IPS-18a (cell line): Measurements from ENCODE around the gene FUT6.

ENCODE experiments used
- H3K27ac ChIP-seq: one replicate; pipeline ENCODE4 v1.5.1; 2013; ENCODE audit warnings: low read length
- H3K27me3 ChIP-seq: one replicate; pipeline ENCODE4 v1.6.1; 2013; ENCODE audit warnings: mild to moderate bottlenecking, low read length; ENCODE audit not compliant: control insufficient read depth, insufficient read depth
- H3K36me3 ChIP-seq: one replicate; pipeline ENCODE4 v1.6.1; 2013; ENCODE audit warnings: low read depth, low read length; ENCODE audit not compliant: control insufficient read depth
- H3K4me1 ChIP-seq: one replicate; pipeline ENCODE4 v1.6.1; 2013; ENCODE audit warnings: low read depth, low read length; ENCODE audit not compliant: control insufficient read depth
- H3K4me3 ChIP-seq: one replicate; pipeline ENCODE4 v1.5.1; 2013; ENCODE audit warnings: low read length
- H3K9ac ChIP-seq: one replicate; pipeline ENCODE4 v1.6.1; 2013; ENCODE audit warnings: mild to moderate bottlenecking, low read length, moderate library complexity
- H3K9me3 ChIP-seq: one replicate; pipeline ENCODE4 v1.6.1; 2013; ENCODE audit warnings: low read depth, low read length; ENCODE audit not compliant: control insufficient read depth

The FUT6 gene

GRCh38 chr19:5799247-5800241 lies 40.0 kb downstream of the FUT6 start:
- no peaks in the 10 kb centered on the region for H3K9me3 ChIP-seq
- H3K9ac ChIP-seq = no peak overlapping the region
- H3K27me3 ChIP-seq = peaks cover 16% of the 10 kb centered on the region
- H3K36me3 ChIP-seq = no peaks in the 10 kb centered on the region
- no peak overlapping the region for H3K27ac ChIP-seq
- peaks cover 3% of the 10 kb centered on the region for H3K4me1 ChIP-seq
- H3K4me3 ChIP-seq = no peak overlapping the region

DNA sequence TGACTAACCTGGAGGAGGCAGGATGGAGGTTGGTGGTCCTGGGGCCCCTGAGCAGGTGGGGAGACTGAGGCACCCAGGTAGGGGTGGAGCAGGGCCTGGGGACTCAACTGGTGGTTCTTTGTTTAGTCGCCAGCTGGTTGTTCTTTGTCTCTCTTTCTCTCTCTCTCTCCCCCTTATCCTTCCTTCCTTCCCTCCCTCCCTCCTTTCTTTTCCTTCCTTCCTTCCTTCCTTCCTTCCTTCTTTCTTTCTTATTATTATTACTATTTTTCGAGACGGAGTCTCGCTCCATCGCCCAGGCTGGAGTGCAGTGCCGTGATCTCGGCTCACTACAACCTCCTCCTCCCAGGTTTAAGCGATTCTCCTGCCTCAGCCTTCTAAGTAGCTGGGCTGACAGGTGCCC lies 41.3 kb downstream of the FUT6 start:
- Histone ChIP-seq H3K4me1 (no peaks in the 10 kb centered on the region), H3K36me3 (no peaks in the 10 kb centered on the region), H3K9ac (no peak overlapping the region), H3K9me3 (no peaks in the 10 kb centered on the region), H3K27me3 (peaks cover 8% of the 10 kb centered on the region), H3K4me3 (no peak overlapping the region), H3K27ac (no peak overlapping the region)

DNA sequence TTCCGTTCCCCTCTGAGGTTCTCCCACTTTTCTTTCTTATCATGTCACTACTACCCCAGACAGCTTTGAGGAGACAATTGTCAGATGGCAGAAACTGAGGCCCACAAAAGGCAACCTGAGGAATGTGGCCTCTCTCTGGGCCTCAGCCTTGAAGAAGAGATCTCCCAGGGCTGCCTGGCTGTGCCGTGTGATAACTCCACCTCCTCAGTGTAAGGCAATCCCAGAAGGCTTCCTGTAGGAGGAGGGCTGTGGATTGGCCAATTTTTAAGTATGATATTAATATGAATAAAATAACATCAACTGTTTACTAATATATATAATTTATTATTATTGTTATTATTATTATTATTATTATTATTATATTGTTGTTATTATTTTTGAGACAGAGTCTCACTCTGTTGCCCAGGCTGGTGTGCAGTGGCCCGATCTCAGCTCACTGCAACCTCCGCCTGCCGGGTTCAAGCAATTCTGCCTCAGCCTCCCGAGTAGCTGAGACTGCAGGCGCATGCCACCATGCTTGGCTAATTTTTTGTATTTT lies 44.1 kb downstream of the FUT6 start:
- no peaks in the 10 kb centered on the region for H3K27me3 ChIP-seq
- H3K4me3 ChIP-seq = no peak overlapping the region
- H3K36me3 ChIP-seq = no peaks in the 10 kb centered on the region
- no peak overlapping the region for H3K9ac ChIP-seq
- H3K27ac ChIP-seq = no peak overlapping the region
- H3K9me3 ChIP-seq = no peaks in the 10 kb centered on the region
- H3K4me1 ChIP-seq = no peaks in the 10 kb centered on the region

DNA sequence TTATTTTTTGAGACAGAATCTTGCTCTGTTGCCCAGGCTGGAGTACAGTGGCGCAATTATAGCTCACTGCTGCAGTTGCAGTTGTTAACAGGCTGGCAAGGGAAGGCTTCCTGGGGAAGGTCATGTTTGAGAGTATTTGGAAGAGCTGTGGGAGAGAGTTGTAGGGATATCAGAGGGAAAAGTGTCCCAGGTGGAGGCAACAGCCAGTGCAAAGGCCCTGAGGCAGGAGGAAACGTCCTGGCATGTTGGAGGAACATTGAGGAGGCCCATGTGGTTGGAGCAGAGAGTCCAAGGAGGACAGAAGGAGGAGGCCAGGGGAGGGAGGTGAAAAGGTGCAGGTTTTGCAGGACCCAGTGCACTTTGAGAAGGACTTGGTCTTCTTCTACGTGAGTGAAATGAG lies 46.3 kb downstream of the FUT6 start:
- H3K4me1 ChIP-seq = no peaks in the 10 kb centered on the region
- no peaks in the 10 kb centered on the region for H3K27me3 ChIP-seq
- H3K27ac ChIP-seq = no peak overlapping the region
- peaks cover 4% of the 10 kb centered on the region for H3K36me3 ChIP-seq
- H3K9ac ChIP-seq = no peak overlapping the region
- H3K4me3 ChIP-seq = no peak overlapping the region
- no peaks in the 10 kb centered on the region for H3K9me3 ChIP-seq

- H3K36me3 ChIP-seq = peaks cover 14% of the 10 kb centered on the region
- H3K9ac ChIP-seq = no peak overlapping the region
- H3K4me1 ChIP-seq = no peaks in the 10 kb centered on the region
- H3K27me3 ChIP-seq = no peaks in the 10 kb centered on the region
- no peak overlapping the region for H3K27ac ChIP-seq
- no peak overlapping the region for H3K4me3 ChIP-seq
- H3K9me3 ChIP-seq = no peaks in the 10 kb centered on the region
These were observed 47.3 kb downstream of the FUT6 start for GRCh38 chr19:5792224-5792623.

- H3K36me3 ChIP-seq = peaks cover 25% of the 10 kb centered on the region
- no peaks in the 10 kb centered on the region for H3K9me3 ChIP-seq
- H3K27me3 ChIP-seq = no peaks in the 10 kb centered on the region
- H3K27ac ChIP-seq = peak within 1 kb of the TSS; percentile 61
- H3K4me1 ChIP-seq = no peaks in the 10 kb centered on the region
- peak within 1 kb of the TSS; percentile 84 for H3K9ac ChIP-seq
- H3K4me3 ChIP-seq = peak within 1 kb of the TSS; percentile 82
These were observed 48.7 kb downstream of the FUT6 start, which contains the start of gene DUS3L for GRCh38 chr19:5790559-5791520. Gene DUS3L, minus strand, starts transcription at chr19:5791163. Its CDS starts 22 bp downstream, at chr19:5791141.

DNA sequence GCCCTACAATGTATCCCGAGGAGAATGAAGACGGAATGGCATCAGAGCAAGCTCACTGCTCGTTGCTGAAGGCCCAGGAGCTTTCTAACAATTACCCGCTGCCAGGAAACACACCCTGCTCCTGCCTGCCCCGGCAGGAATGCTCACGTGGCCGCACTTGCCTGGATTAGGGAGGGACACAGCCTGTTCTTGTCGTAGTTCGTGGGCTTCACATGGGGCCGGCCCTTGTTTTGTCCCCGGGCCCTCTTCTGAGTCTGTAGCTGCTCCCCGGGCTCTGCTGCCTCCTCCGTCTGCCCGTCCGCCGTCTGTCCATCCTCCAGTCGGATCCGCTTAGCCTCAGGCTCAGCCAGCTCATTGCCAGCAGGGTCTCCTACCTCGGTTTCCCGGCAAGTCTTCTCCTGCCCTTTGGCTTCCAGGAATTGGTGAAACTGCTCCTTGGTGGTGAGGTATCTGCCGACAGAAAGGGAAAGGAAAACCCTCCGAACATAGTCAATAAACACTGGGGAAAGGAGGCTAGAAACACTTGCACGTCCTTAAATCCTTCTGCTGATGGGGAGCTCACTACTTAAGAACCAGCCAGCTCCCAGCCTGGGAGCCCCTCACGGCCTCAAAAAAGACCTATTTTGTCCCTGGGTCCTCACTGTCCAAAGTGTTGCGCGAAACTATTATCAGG lies 49.5 kb downstream of the FUT6 start:
- no peaks in the 10 kb centered on the region for H3K4me1 ChIP-seq
- peak overlapping the region; percentile 82 for H3K4me3 ChIP-seq
- H3K27me3 ChIP-seq = no peaks in the 10 kb centered on the region
- H3K9me3 ChIP-seq = no peaks in the 10 kb centered on the region
- H3K36me3 ChIP-seq = peaks cover 31% of the 10 kb centered on the region
- H3K27ac ChIP-seq = no peak overlapping the region
- no peak overlapping the region for H3K9ac ChIP-seq

- Histone ChIP-seq H3K36me3 (peaks cover 35% of the 10 kb centered on the region), H3K9me3 (no peaks in the 10 kb centered on the region), H3K4me3 (no peak overlapping the region), H3K27me3 (no peaks in the 10 kb centered on the region), H3K4me1 (no peaks in the 10 kb centered on the region), H3K27ac (no peak overlapping the region), H3K9ac (no peak overlapping the region)
These were observed 50.1 kb downstream of the FUT6 start for GRCh38 chr19:5789351-5789761.

DNA sequence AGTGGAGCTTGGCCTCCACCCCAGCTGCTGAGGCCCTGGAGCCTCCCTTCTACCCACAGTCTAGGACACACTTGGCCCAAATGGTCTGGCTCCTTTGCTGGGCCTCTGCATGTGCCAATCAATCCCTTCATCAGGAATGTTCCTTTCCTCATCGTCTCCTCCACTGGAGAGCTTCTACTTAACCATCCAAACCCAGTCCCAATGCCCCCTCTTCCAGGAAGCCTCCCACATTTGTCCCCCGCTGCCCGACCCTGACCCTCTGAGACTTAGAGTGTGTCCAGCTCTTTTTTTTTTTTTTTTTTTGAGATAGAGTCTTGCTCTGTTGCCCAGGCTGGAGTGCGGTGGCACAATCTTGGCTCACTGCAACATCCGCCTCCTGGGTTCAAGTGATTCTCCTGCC lies 51.1 kb downstream of the FUT6 start:
- Histone ChIP-seq H3K27ac (no peak overlapping the region), H3K9ac (no peak overlapping the region), H3K4me3 (no peak overlapping the region), H3K4me1 (no peaks in the 10 kb centered on the region), H3K27me3 (no peaks in the 10 kb centered on the region), H3K9me3 (no peaks in the 10 kb centered on the region), H3K36me3 (peaks cover 39% of the 10 kb centered on the region)

GRCh38 chr19:5787409-5788182 lies 51.9 kb downstream of the FUT6 start:
- no peak overlapping the region for H3K27ac ChIP-seq
- no peaks in the 10 kb centered on the region for H3K27me3 ChIP-seq
- H3K9ac ChIP-seq = no peak overlapping the region
- no peaks in the 10 kb centered on the region for H3K4me1 ChIP-seq
- no peaks in the 10 kb centered on the region for H3K9me3 ChIP-seq
- H3K4me3 ChIP-seq = no peak overlapping the region
- peaks cover 39% of the 10 kb centered on the region for H3K36me3 ChIP-seq
